Adrenal gland (tissue), 5 donors: ENCODE results near the gene MGAT5.

Source experiments
- CTCF ChIP-seq, 6 experiments: fragments of 450-650 bp in 4 of 6; fragments of 200-600 bp in 2 of 6; sonication (generic) in 1 of 6; IDR thresholded peaks; 1 replicate in 5 of 6; 2 replicates in 1 of 6; pipeline versions ENCODE4 v1.5.1 to v1.8.0; 2016 to 2021; ENCODE audit warnings: antibody characterized with exemption in 6 of 6, mild to moderate bottlenecking in 2 of 6, moderate library complexity in 1 of 6
- POLR2A ChIP-seq, 2 donors: fragments of 450-650 bp; IDR thresholded peaks; one replicate each; pipeline ENCODE4 v1.6.1; 2017; ENCODE audit warnings: antibody characterized with exemption in 2 of 2, mild to moderate bottlenecking in 2 of 2, moderate library complexity in 1 of 2
- donor health status: DM: no; HTN: no; CAD: no.

GRCh38 chr2:134470561-134471168, 216.8 kb downstream of the MGAT5 start:
- TF ChIP-seq CTCF (IDR thresholded peaks at IDR 0.05) (no peak), POLR2A (IDR thresholded peaks at IDR 0.05) (no peak)
